Endothelial cell of umbilical vein (primary cell): ENCODE results near the gene CEP250.

ENCODE experiments used
- CTCF ChIP-seq, 2 donors: IDR thresholded peaks; 1 replicate in 1 of 2; 2 replicates in 1 of 2; pipeline ENCODE4 v1.5.1; 2011; ENCODE audit warnings: low read length in 2 of 2, mild to moderate bottlenecking in 2 of 2, moderate library complexity in 2 of 2, control low read depth in 1 of 2, inconsistent platforms in 1 of 2, low read depth in 1 of 2; ENCODE audit not compliant: insufficient read depth in 1 of 2; ENCODE audit errors: extremely low read depth in 1 of 2
- EZH2 ChIP-seq: IDR thresholded peaks from 2 replicates; pipeline ENCODE4 v1.6.1; 2012; ENCODE audit warnings: borderline replicate concordance, low read depth, mild to moderate bottlenecking, moderate library complexity, low read length, inconsistent platforms; ENCODE audit not compliant: severe bottlenecking
- FOS ChIP-seq: IDR thresholded peaks from 2 replicates; pipeline ENCODE4 v1.6.1; 2011; ENCODE audit warnings: mild to moderate bottlenecking, low read length, moderate library complexity, borderline replicate concordance; ENCODE audit not compliant: insufficient read depth
- POLR2A ChIP-seq: IDR thresholded peaks from 2 replicates; pipeline ENCODE4 v1.6.1; 2012; ENCODE audit warnings: low read depth, mild to moderate bottlenecking, control low read depth, low read length

- TF ChIP-seq FOS (no peak), CTCF (IDR thresholded peaks at IDR 0.05; ENCODE audit: extremely low read depth in 1 of 2, insufficient read depth in 1 of 2, low read depth in 1 of 2, low read length in 2 of 2) (no peak), EZH2 (no peak), POLR2A (no peak)
Observed at GRCh38 chr20:35556871-35557270, 101.5 kb downstream of the CEP250 start.
